Ishikawa (cell line): Measurements from ENCODE around the gene CPNE2.

Experiments
- CEBPB ChIP-seq: IDR thresholded peaks from 2 replicates; pipeline ENCODE4 v1.6.1; 2012
- EP300 ChIP-seq: IDR thresholded peaks from 2 replicates; pipeline ENCODE4 v1.6.1; 2012; ENCODE audit warnings: borderline replicate concordance
- NFIC ChIP-seq: IDR thresholded peaks from 2 replicates; pipeline ENCODE4 v1.6.1; 2012
- RAD21 ChIP-seq: IDR thresholded peaks from 2 replicates; pipeline ENCODE4 v1.6.1; 2012; ENCODE audit warnings: low read depth
- TAF1 ChIP-seq: IDR thresholded peaks from 2 replicates; pipeline ENCODE4 v1.6.1; 2012; ENCODE audit warnings: low read depth, mild to moderate bottlenecking
- TEAD4 ChIP-seq: IDR thresholded peaks from 2 replicates; pipeline ENCODE4 v1.6.1; 2012
- YY1 ChIP-seq: IDR thresholded peaks from 2 replicates; pipeline ENCODE4 v1.6.1; 2012; ENCODE audit warnings: low read depth
- TF ChIP-seq, protein P1 (sequence below): IDR thresholded peaks from 2 replicates; pipeline ENCODE4 v1.6.1; 2012
- TF ChIP-seq, protein P2 (sequence below): IDR thresholded peaks from 2 replicates; pipeline ENCODE4 v1.6.1; 2012; ENCODE audit warnings: low read depth, mild to moderate bottlenecking

GRCh38 chr16:57156351-57156703 lies 63.9 kb downstream of the CPNE2 start:
- no peak for TF ChIP-seq TAF1
- no peak for TF ChIP-seq RAD21
- TF ChIP-seq YY1 = no peak
- TF ChIP-seq EP300 = no peak
- no peak for TF ChIP-seq NFIC
- TF ChIP-seq TEAD4 = no peak
- no peak for TF ChIP-seq CEBPB
- TF ChIP-seq, protein P1, sequence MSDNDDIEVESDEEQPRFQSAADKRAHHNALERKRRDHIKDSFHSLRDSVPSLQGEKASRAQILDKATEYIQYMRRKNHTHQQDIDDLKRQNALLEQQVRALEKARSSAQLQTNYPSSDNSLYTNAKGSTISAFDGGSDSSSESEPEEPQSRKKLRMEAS = no peak
- TF ChIP-seq, protein P2, sequence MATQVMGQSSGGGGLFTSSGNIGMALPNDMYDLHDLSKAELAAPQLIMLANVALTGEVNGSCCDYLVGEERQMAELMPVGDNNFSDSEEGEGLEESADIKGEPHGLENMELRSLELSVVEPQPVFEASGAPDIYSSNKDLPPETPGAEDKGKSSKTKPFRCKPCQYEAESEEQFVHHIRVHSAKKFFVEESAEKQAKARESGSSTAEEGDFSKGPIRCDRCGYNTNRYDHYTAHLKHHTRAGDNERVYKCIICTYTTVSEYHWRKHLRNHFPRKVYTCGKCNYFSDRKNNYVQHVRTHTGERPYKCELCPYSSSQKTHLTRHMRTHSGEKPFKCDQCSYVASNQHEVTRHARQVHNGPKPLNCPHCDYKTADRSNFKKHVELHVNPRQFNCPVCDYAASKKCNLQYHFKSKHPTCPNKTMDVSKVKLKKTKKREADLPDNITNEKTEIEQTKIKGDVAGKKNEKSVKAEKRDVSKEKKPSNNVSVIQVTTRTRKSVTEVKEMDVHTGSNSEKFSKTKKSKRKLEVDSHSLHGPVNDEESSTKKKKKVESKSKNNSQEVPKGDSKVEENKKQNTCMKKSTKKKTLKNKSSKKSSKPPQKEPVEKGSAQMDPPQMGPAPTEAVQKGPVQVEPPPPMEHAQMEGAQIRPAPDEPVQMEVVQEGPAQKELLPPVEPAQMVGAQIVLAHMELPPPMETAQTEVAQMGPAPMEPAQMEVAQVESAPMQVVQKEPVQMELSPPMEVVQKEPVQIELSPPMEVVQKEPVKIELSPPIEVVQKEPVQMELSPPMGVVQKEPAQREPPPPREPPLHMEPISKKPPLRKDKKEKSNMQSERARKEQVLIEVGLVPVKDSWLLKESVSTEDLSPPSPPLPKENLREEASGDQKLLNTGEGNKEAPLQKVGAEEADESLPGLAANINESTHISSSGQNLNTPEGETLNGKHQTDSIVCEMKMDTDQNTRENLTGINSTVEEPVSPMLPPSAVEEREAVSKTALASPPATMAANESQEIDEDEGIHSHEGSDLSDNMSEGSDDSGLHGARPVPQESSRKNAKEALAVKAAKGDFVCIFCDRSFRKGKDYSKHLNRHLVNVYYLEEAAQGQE = no peak
